GM12878 (cell line): Measurements from ENCODE around the gene ENOX2. TPM values are rescaled to one million over a fixed set of nuclear protein-coding genes. Genes with fewer than 3 reads are reported as not detected.

Experiments used
- ATAC-seq: fragments of 200-7000 bp; cut with Tn5 transposase; 3 replicates; pipeline ENCODE4 v1.9.1; 2020; ENCODE audit warnings: mild to moderate bottlenecking, moderate library complexity
- BruUV-seq: library from RNA; stranded (reverse); fragments of 400-500 nt; replicated peaks from 2 replicates; lab custom pipeline; 2021; lab: Mats Ljungman, UMichigan
- CTCF ChIA-PET: fragments of 300-600 bp; sonication (Branson Sonifier 250); formaldehyde crosslinking; extraction: SDS; loops from one replicate; lab custom pipeline; 2021; ENCODE audit warnings: inconsistent platforms; lab: Yijun Ruan, JAX
- POLR2A ChIA-PET: fragments of 350-600 bp; formaldehyde crosslinking; extraction: SDS; loops from one replicate; lab custom pipeline; 2021; ENCODE audit warnings: inconsistent platforms; lab: Charles Lee
- RAD21 ChIA-PET: fragments of 300-600 bp; sonication (Branson Sonifier 250); formaldehyde crosslinking; loops from one replicate; lab custom pipeline; 2023; ENCODE audit warnings: antibody characterized with exemption; ENCODE audit not compliant: unreplicated experiment; lab: Charles Lee
- SMC1A ChIA-PET: fragments of 300-600 bp; sonication (Branson Sonifier 250); formaldehyde crosslinking; loops from one replicate; lab custom pipeline; 2023; ENCODE audit not compliant: unreplicated experiment, uncharacterized antibody; lab: Charles Lee
- DNase-seq: peaks from one replicate; pipeline ENCODE4 v3.0.0-alpha.2; 2011; ENCODE audit warnings: low read depth, low spot score
- FAIRE-seq: peaks from 3 replicates; lab custom pipeline; 2011; peaks lifted over from hg19 to GRCh38; lab: Jason Lieb, UNC
- H2AFZ ChIP-seq: 2 replicates; pipeline ENCODE4 v1.6.0; 2011; ENCODE audit warnings: low read depth, low read length, control low read depth; ENCODE audit not compliant: control insufficient read depth
- H3K27ac ChIP-seq: 2 replicates; pipeline ENCODE4 v1.5.1; 2011; ENCODE audit warnings: control low read depth; ENCODE audit not compliant: control insufficient read depth, insufficient read depth
- H3K27me3 ChIP-seq, 2 experiments: replicated peaks in 1 of 2; 2 replicates each; pipeline versions ENCODE4 v1.6.0 to v1.6.1; 2011; ENCODE audit warnings: low read length in 1 of 2; ENCODE audit not compliant: control insufficient read depth in 2 of 2, insufficient read depth in 2 of 2
- H3K36me3 ChIP-seq, 2 experiments: 2 replicates each; pipeline ENCODE4 v1.5.1; 2011; ENCODE audit warnings: low read length in 1 of 2; ENCODE audit not compliant: control insufficient read depth in 2 of 2, insufficient read depth in 2 of 2
- H3K4me1 ChIP-seq: 2 replicates; pipeline ENCODE4 v1.6.1; 2011; ENCODE audit warnings: mild to moderate bottlenecking, low read length, moderate library complexity, mixed read lengths; ENCODE audit not compliant: control insufficient read depth, insufficient read depth
- H3K4me2 ChIP-seq: 2 replicates; pipeline ENCODE4 v1.6.0; 2011; ENCODE audit warnings: control low read depth; ENCODE audit not compliant: control insufficient read depth, insufficient read depth
- H3K4me3 ChIP-seq: fragments of 200-600 bp; sonication (generic); 2 replicates; pipeline ENCODE4 v1.5.1; 2016
- H3K79me2 ChIP-seq: 2 replicates; pipeline ENCODE4 v1.6.0; 2011; ENCODE audit warnings: low read length; ENCODE audit not compliant: control insufficient read depth, insufficient read depth
- H3K9ac ChIP-seq: 2 replicates; pipeline ENCODE4 v1.8.0; 2011; ENCODE audit warnings: low read length, control low read depth, mixed read lengths; ENCODE audit not compliant: control insufficient read depth, insufficient read depth
- H3K9me3 ChIP-seq: replicated peaks from 3 replicates; pipeline ENCODE4 v1.5.1; 2011; ENCODE audit warnings: mild to moderate bottlenecking, low read length; ENCODE audit not compliant: control insufficient read depth, insufficient read depth
- H4K20me1 ChIP-seq: 2 replicates; pipeline ENCODE4 v1.6.0; 2011; ENCODE audit not compliant: control insufficient read depth, insufficient read depth
- ELK1 ChIP-seq: IDR thresholded peaks from 2 replicates; pipeline ENCODE4 v1.6.1; 2012; ENCODE audit warnings: low read depth, low read length, improper control_type of control experiment
- HCFC1 ChIP-seq: fragments of 150-350 bp; IDR thresholded peaks from 2 replicates; pipeline ENCODE4 v1.6.1; 2014; ENCODE audit warnings: low read length
- IKZF1 ChIP-seq: fragments of 450-650 bp; conservative IDR thresholded peaks from 2 replicates; pipeline ENCODE4 v1.6.1; 2017; ENCODE audit warnings: antibody characterized with exemption, mild to moderate bottlenecking
- JUND ChIP-seq: IDR thresholded peaks from 2 replicates; pipeline ENCODE4 v1.6.1; 2012; ENCODE audit warnings: low read depth, mild to moderate bottlenecking, low read length, improper control_type of control experiment, moderate library complexity
- MTA2 ChIP-seq: fragments of 450-650 bp; IDR thresholded peaks from 2 replicates; pipeline ENCODE4 v1.6.1; 2016; ENCODE audit warnings: low read depth, mild to moderate bottlenecking, moderate library complexity
- MTA3 ChIP-seq: IDR thresholded peaks from 2 replicates; pipeline ENCODE4 v1.6.1; 2012; ENCODE audit warnings: low read length, inconsistent platforms, borderline replicate concordance
- MYB ChIP-seq: fragments of 150-350 bp; IDR thresholded peaks from 2 replicates; pipeline ENCODE4 v1.6.1; 2014; ENCODE audit warnings: mild to moderate bottlenecking, low read depth, low read length, borderline replicate concordance
- NFIC ChIP-seq: IDR thresholded peaks from 2 replicates; pipeline ENCODE4 v1.6.1; 2012; ENCODE audit warnings: low read depth, mild to moderate bottlenecking, inconsistent platforms, low read length, moderate library complexity
- NR2F1 ChIP-seq: fragments of 450-650 bp; conservative IDR thresholded peaks from 2 replicates; pipeline ENCODE4 v1.6.1; 2017; ENCODE audit warnings: mild to moderate bottlenecking
- NRF1 ChIP-seq: conservative IDR thresholded peaks from 2 replicates; pipeline ENCODE4 v1.6.1; 2011; ENCODE audit warnings: mild to moderate bottlenecking, low read depth, low read length, improper control_type of control experiment
- PAX5 ChIP-seq: IDR thresholded peaks from 2 replicates; pipeline ENCODE4 v1.6.1; 2011; ENCODE audit warnings: low read depth, low read length, borderline replicate concordance
- PRDM15 ChIP-seq: fragments of 450-650 bp; formaldehyde crosslinking; IDR thresholded peaks from 2 replicates; pipeline ENCODE4 v1.4.0; 2020; ENCODE audit warnings: mild to moderate bottlenecking, moderate library complexity
- TCF3 ChIP-seq: IDR thresholded peaks from 2 replicates; pipeline ENCODE4 v1.6.1; 2012; ENCODE audit warnings: low read depth, mild to moderate bottlenecking, low read length, borderline replicate concordance; ENCODE audit not compliant: insufficient read depth
- TCF7 ChIP-seq: IDR thresholded peaks from 2 replicates; pipeline ENCODE4 v1.6.1; 2014; ENCODE audit warnings: antibody characterized with exemption, borderline replicate concordance
- ZNF217 ChIP-seq: fragments of 450-650 bp; IDR thresholded peaks from 2 replicates; pipeline ENCODE4 v1.6.1; 2017; ENCODE audit warnings: antibody characterized with exemption, mild to moderate bottlenecking
- ZNF592 ChIP-seq: fragments of 450-650 bp; IDR thresholded peaks from 2 replicates; pipeline ENCODE4 v1.6.1; 2017; ENCODE audit warnings: mild to moderate bottlenecking, moderate library complexity
- WGBS: methylation state at CpG from one replicate; pipeline ENCODE4 v1.1.6; 2016; ENCODE audit warnings: low lambda C conversion rate; ENCODE audit not compliant: insufficient replicate concordance, insufficient coverage; ENCODE audit errors: missing lambda C conversion rate; 5-methylcytosine and 5-hydroxymethylcytosine counted together
- in situ Hi-C: fragments of 300-500 bp; cut with MboI; formaldehyde crosslinking; loops from 9 replicates; pipeline ENCODE4 v1.14.3; 2018; ENCODE audit warnings: mixed read lengths
- intact Hi-C: fragments of 100-400 bp; cut with micrococcal nuclease; formaldehyde crosslinking; loops from one replicate; pipeline ENCODE4 v1.14.2; 2022; ENCODE audit not compliant: unreplicated experiment
- polyA plus RNA-seq, 11 experiments: library from polyadenylated mRNA; depleted of rRNA in 4 of 11; unstranded in 6 of 11; stranded (reverse) in 5 of 11; fragments of >200 nt; fragmentation: Nextera tagmentation in 4 of 11; fragmentation: Illumina TruSeq in 1 of 11; extraction: Ambion mirVana in 4 of 11; extraction: Trizol in 1 of 11; gene quantifications; 1 replicate in 1 of 11; 2 replicates in 10 of 11; pipeline versions ENCODE4 v1.2.1 to v1.2.3, GENCODE V29; 2011 to 2016; ENCODE audit warnings: inconsistent platforms in 2 of 11, missing spikeins in 2 of 11, low read depth in 1 of 11
- total RNA-seq, 4 experiments: library from RNA; depleted of rRNA in 3 of 4; stranded (reverse); fragments of >200 nt in 3 of 4; fragmentation: Illumina TruSeq in 1 of 4; extraction: Trizol in 1 of 4; gene quantifications; 2 replicates each; pipeline versions ENCODE4 v1.2.1 to v1.2.3, GENCODE V29; 2013 to 2021

The ENOX2 gene
- total and polyA plus RNA-seq, 10 of the 15 experiments (the other 5 are each of a cell fraction or from before 2014, with no cell fraction given) = 3.2 to 13.0 (median 7.7) TPM

DNA sequence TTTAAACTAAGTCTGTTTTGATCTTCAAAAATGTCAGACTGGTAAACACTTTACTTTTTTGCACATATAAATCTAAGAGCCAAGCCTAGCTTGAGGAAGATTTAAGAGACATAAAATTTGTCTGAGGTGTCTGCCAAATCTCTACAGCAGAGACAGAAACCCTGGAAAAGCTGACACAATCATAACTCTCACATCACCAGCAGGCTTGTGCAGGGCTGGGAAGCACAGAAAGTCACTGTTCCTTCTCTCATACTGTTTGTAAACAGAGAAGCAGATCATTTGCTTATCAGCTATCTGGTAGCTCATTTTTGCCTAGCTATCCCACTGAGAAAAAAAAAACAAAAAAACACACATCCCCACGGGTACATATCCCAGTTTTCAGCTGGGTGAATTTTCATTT, 7.0 kb downstream of the ENOX2 start:
- 0% methylated on average over 1 of the region's 1 CpG for WGBS
- H3K36me3 ChIP-seq = no peaks in the 10 kb centered on the region
- no peaks in the 10 kb centered on the region for H3K4me1 ChIP-seq
- ATAC-seq (no peak), DNase-seq (no peak), FAIRE-seq (no peak)
- H3K4me2 ChIP-seq = no peak overlapping the region
- ChIA-PET CTCF (interaction anchor here (0.6 to 1.1 kb wide), 2 partner anchors 10 to 21 kb away, joined by 3 to 4 read pairs; no protein-coding TSS in a partner anchor), SMC1A (no interaction called here), POLR2A (no interaction called here), RAD21 (no interaction called here)
- TF ChIP-seq TCF3 = no peak
- no peak for TF ChIP-seq MYB
- no peak for TF ChIP-seq NFIC
- no peak for TF ChIP-seq TCF7
- TF ChIP-seq ZNF217 = no peak
- no peak for TF ChIP-seq NR2F1
- TF ChIP-seq PRDM15 (CRISPR knock-in tag) = no peak
- TF ChIP-seq NRF1 = no peak
- no peak for TF ChIP-seq ZNF592
- TF ChIP-seq HCFC1 = no peak
- no peak for TF ChIP-seq JUND
- TF ChIP-seq MTA2 = no peak
- no peak for TF ChIP-seq IKZF1
- TF ChIP-seq MTA3 = no peak
- no peak for TF ChIP-seq PAX5
- TF ChIP-seq ELK1 = no peak
- no peaks in the 10 kb centered on the region for H4K20me1 ChIP-seq
- H3K9me3 ChIP-seq = no peaks in the 10 kb centered on the region
- H3K27ac ChIP-seq = no peak overlapping the region
- H3K79me2 ChIP-seq = no peaks in the 10 kb centered on the region
- H2AFZ ChIP-seq = no peak overlapping the region
- no peak overlapping the region for H3K9ac ChIP-seq
- no peaks in the 10 kb centered on the region for H3K27me3 ChIP-seq
- H3K4me3 ChIP-seq = no peak overlapping the region
- intact Hi-C loops = no loop called here
- no TSS peak for BruUV-seq
- in situ Hi-C loops = no loop called here
